ENCODE measurements around the gene ANKRD33B. TPM values are rescaled to one million over a fixed set of nuclear protein-coding genes. Genes with fewer than 3 reads are reported as not detected.

Gene ANKRD33B
- total RNA-seq, 3 donors from 2014 or later (not counting 1 experiment from before 2014, with no cell fraction given) = 2.4 to 4.3 (median 3.9) TPM

DNA sequence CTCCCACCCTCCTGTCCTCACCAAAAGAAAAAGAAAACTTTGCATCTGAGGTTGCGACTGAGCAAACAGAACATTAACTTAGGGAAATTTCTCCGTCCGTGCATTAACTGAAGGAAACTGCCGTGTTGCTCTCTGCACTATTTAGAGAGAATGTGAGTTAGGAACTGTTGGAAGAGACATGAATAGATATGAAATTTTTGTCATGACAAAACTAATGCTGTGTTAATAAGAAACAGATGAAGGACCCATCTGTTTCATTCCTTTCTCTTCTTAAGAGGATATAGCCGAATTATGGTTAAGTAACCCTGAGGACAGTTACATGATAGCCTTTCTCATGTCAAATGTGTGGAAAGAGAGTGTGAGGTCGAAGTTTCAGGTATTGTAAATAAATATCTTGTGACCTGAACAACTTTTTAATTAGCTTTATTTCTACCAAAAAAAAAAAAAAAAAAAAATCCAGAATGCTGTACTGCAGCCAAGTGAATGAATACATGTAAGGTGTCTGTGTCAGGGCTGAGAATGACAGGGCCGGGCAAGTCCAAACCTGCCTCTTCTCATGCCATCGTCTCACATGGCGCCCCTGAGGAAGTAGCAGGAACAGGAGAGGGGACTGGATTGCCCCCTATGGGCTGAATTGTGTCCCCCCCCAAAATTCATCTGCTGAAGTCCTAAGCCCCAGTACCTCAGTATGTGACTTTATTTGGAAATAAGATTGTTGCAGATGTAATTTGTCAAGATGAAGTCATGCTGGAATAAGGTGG is 35.6 kb upstream of the ANKRD33B start:
- intact Hi-C loops (cut with micrococcal nuclease) = no loop called here
- Mint-ChIP-seq H3K4me3 (no peak overlapping the region), H3K27me3 (ENCODE audit: low read depth in 2 of 2) (peaks cover 0 to 9% of the 10 kb centered on the region in 2 donors), H3K27ac (no peak overlapping the region), H3K9me3 (no peaks in the 10 kb centered on the region), H3K36me3 (no peaks in the 10 kb centered on the region), H3K4me1 (peaks cover 0 to 5% of the 10 kb centered on the region in 2 donors)
- Histone ChIP-seq H3K27me3 (ENCODE audit: control insufficient read depth, insufficient read depth, low read length) (no peaks in the 10 kb centered on the region), H3K4me3 (ENCODE audit: low read length) (no peak overlapping the region), H3K27ac (ENCODE audit: low read length) (no peak overlapping the region), H3K36me3 (ENCODE audit: control insufficient read depth, insufficient read depth, low read length) (no peaks in the 10 kb centered on the region), H3K9me3 (ENCODE audit: control insufficient read depth, insufficient read depth, low read length) (no peaks in the 10 kb centered on the region), H3K4me1 (ENCODE audit: control insufficient read depth, insufficient read depth, low read length) (no peaks in the 10 kb centered on the region)
- DNase-seq = no peak
- TF ChIP-seq, protein P1, sequence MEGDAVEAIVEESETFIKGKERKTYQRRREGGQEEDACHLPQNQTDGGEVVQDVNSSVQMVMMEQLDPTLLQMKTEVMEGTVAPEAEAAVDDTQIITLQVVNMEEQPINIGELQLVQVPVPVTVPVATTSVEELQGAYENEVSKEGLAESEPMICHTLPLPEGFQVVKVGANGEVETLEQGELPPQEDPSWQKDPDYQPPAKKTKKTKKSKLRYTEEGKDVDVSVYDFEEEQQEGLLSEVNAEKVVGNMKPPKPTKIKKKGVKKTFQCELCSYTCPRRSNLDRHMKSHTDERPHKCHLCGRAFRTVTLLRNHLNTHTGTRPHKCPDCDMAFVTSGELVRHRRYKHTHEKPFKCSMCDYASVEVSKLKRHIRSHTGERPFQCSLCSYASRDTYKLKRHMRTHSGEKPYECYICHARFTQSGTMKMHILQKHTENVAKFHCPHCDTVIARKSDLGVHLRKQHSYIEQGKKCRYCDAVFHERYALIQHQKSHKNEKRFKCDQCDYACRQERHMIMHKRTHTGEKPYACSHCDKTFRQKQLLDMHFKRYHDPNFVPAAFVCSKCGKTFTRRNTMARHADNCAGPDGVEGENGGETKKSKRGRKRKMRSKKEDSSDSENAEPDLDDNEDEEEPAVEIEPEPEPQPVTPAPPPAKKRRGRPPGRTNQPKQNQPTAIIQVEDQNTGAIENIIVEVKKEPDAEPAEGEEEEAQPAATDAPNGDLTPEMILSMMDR (IDR thresholded peaks at IDR 0.05) = no peak
- no peak for ATAC-seq
- WGBS (ENCODE audit: insufficient coverage) = 85% methylated on average over 7 of the region's 9 CpGs

DNA sequence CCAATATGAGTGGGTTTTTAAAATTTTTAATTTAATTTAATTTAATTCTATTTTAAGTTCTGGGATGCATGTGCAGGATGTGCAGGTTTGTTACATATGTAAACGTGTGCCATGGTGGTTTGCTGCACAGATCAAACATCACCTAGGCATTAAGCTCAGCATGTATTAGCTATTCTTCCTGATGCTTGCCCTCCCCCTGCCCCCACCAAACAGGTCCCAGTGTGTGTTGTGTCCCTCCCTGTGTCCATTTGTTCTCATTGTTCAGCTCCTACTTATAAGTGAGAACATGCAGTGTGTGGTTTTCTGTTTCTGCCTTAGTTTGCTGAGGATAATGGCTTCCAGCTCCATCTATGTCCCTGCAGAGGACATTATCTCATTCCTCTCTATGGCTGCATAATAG is 35.0 kb upstream of the ANKRD33B start:
- no peaks in the 10 kb centered on the region for H3K27me3 ChIP-seq (ENCODE audit: control insufficient read depth, insufficient read depth, low read length)
- DNase-seq = no peak
- peaks cover 4% of the 10 kb centered on the region for H3K4me1 ChIP-seq (ENCODE audit: control insufficient read depth, insufficient read depth, low read length)
- H3K27me3 Mint-ChIP-seq (ENCODE audit: low read depth in 2 of 2) = peaks cover 0 to 9% of the 10 kb centered on the region in 2 donors
- 62% methylated on average over 1 of the region's 1 CpG for WGBS (ENCODE audit: insufficient coverage)
- no peak overlapping the region for H3K4me3 Mint-ChIP-seq
- H3K4me1 Mint-ChIP-seq = peaks cover 0 to 5% of the 10 kb centered on the region in 2 donors
- no peak overlapping the region for H3K4me3 ChIP-seq (ENCODE audit: low read length)
- no peaks in the 10 kb centered on the region for H3K36me3 Mint-ChIP-seq
- H3K9me3 ChIP-seq (ENCODE audit: control insufficient read depth, insufficient read depth, low read length) = no peaks in the 10 kb centered on the region
- ATAC-seq = no peak
- intact Hi-C loops (cut with micrococcal nuclease) = no loop called here
- H3K9me3 Mint-ChIP-seq = no peaks in the 10 kb centered on the region
- TF ChIP-seq, protein P1 (IDR thresholded peaks at IDR 0.05) = no peak
- H3K27ac Mint-ChIP-seq = no peak overlapping the region
- H3K36me3 ChIP-seq (ENCODE audit: control insufficient read depth, insufficient read depth, low read length) = no peaks in the 10 kb centered on the region
- no peak overlapping the region for H3K27ac ChIP-seq (ENCODE audit: low read length)

DNA sequence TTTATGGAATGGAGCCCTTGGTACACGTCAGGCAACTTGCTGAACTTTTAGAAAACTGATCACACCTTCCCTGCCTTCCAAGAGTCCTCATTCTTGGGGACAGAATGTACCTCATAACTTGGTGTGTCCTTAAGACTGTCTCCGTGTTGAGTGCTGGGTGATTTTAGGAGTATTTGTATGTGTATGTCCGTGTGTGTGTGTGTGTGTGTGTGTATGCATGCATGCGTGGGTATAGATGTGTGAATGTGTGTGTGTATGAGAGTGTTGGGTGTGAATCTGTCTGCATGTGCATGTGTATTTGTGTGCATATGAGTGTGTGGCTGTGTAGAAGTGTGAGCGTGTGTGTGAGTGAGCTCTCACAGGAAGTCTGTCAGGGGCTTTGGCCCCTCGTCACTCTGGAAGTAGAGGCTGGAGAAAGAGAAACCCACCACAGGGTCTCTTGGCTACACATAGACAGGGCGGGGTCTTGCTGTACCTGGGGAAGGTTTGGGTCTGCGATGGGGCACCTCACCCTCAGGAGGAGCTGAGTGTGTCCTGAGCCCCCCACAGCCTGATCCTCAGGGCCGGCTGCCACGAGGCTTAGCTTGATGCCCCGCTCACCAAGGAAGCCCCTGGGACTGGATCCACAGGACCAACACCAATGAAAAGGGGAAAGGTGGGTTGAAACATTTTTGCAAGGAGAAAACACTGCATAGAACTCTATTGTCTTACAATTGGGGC is 33.1 kb upstream of the ANKRD33B start:
- TF ChIP-seq, protein P1 (IDR thresholded peaks at IDR 0.05) = no peak
- H3K36me3 Mint-ChIP-seq = no peaks in the 10 kb centered on the region
- no peak overlapping the region for H3K4me3 Mint-ChIP-seq
- Histone ChIP-seq H3K27me3 (ENCODE audit: control insufficient read depth, insufficient read depth, low read length) (no peaks in the 10 kb centered on the region), H3K4me1 (ENCODE audit: control insufficient read depth, insufficient read depth, low read length) (peaks cover 4% of the 10 kb centered on the region), H3K4me3 (ENCODE audit: low read length) (no peak overlapping the region), H3K36me3 (ENCODE audit: control insufficient read depth, insufficient read depth, low read length) (no peaks in the 10 kb centered on the region), H3K9me3 (ENCODE audit: control insufficient read depth, insufficient read depth, low read length) (no peaks in the 10 kb centered on the region), H3K27ac (ENCODE audit: low read length) (no peak overlapping the region)
- H3K27ac Mint-ChIP-seq = no peak overlapping the region
- ATAC-seq (no peak), DNase-seq (no peak)
- H3K9me3 Mint-ChIP-seq = no peaks in the 10 kb centered on the region
- peaks cover 0 to 9% of the 10 kb centered on the region in 2 donors for H3K27me3 Mint-ChIP-seq (ENCODE audit: low read depth in 2 of 2)
- WGBS (ENCODE audit: insufficient coverage) = 86% methylated on average over 10 of the region's 11 CpGs
- H3K4me1 Mint-ChIP-seq = peaks cover 0 to 5% of the 10 kb centered on the region in 2 donors
- intact Hi-C loops (cut with micrococcal nuclease) = no loop called here
